ENCODE data around the gene KLC1.

Gene KLC1

GRCh38 chr14:103702497-103703432 lies 73.8 kb downstream of the KLC1 start:
- no peaks in the 10 kb centered on the region for H3K9me3 ChIP-seq (ENCODE audit: control insufficient read depth, insufficient read depth, low read length)
- peaks cover 47% of the 10 kb centered on the region for H3K36me3 ChIP-seq (ENCODE audit: control insufficient read depth, insufficient read depth, low read length)
- DNase-seq (ENCODE audit: low read depth, low spot score): no peak
- no CpG with 5 or more reads among the region's 29 CpGs for WGBS (ENCODE audit: insufficient coverage, insufficient read length)
- no peaks in the 10 kb centered on the region; the same call in 1 of the 2 replicates for H3K4me1 ChIP-seq (ENCODE audit: control insufficient read depth, insufficient read depth, low read length)
- no peak overlapping the region for H3K27ac ChIP-seq (ENCODE audit: low read length)
- no peaks in the 10 kb centered on the region for H3K27me3 ChIP-seq (ENCODE audit: control insufficient read depth, insufficient read depth, low read length)
- no peak overlapping the region for H3K4me3 ChIP-seq (ENCODE audit: low read length)

- no peak overlapping the region for H3K27ac ChIP-seq (ENCODE audit: low read length)
- H3K9me3 ChIP-seq (ENCODE audit: control insufficient read depth, insufficient read depth, low read length): no peaks in the 10 kb centered on the region
- DNase-seq (ENCODE audit: low read depth, low spot score): no peak
- peaks cover 49% of the 10 kb centered on the region for H3K36me3 ChIP-seq (ENCODE audit: control insufficient read depth, insufficient read depth, low read length)
- WGBS (ENCODE audit: insufficient coverage, insufficient read length): no CpG with 5 or more reads among the region's 24 CpGs
- H3K27me3 ChIP-seq (ENCODE audit: control insufficient read depth, insufficient read depth, low read length): no peaks in the 10 kb centered on the region
- H3K4me1 ChIP-seq (ENCODE audit: control insufficient read depth, insufficient read depth, low read length): no peaks in the 10 kb centered on the region; the same call in 1 of the 2 replicates
- H3K4me3 ChIP-seq (ENCODE audit: low read length): no peak overlapping the region
These were observed 74.7 kb downstream of the KLC1 start for GRCh38 chr14:103703433-103704385.

DNA sequence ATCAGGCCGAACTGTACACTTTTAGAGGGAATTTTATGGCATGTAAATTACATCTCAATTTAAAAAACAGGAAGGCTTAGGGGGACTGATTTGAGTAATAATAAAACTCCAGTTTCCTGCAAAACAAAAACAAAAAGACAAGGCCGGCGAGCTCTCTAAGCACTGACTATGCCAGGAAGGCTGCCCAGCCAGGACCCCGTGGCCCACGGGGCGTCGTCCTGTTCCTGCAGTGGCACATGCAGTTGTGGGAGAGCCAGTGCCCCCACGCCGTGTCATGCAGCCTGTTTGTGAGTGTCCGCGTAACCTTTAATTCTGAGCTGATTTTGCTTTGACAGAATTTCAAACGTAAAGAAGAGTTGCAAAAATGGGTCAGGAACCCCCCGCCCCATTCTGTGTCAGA lies 75.7 kb downstream of the KLC1 start:
- Histone ChIP-seq H3K27me3 (ENCODE audit: control insufficient read depth, insufficient read depth, low read length) (no peaks in the 10 kb centered on the region), H3K4me1 (ENCODE audit: control insufficient read depth, insufficient read depth, low read length) (no peaks in the 10 kb centered on the region; the same call in 1 of the 2 replicates), H3K9me3 (ENCODE audit: control insufficient read depth, insufficient read depth, low read length) (no peaks in the 10 kb centered on the region), H3K4me3 (ENCODE audit: low read length) (no peak overlapping the region), H3K27ac (ENCODE audit: low read length) (no peak overlapping the region), H3K36me3 (ENCODE audit: control insufficient read depth, insufficient read depth, low read length) (peaks cover 50% of the 10 kb centered on the region)
- no peak for DNase-seq (ENCODE audit: low read depth, low spot score)
- WGBS (ENCODE audit: insufficient coverage, insufficient read length): no CpG with 5 or more reads among the region's 13 CpGs

- Histone ChIP-seq H3K27ac (ENCODE audit: low read length) (no peak overlapping the region), H3K4me1 (ENCODE audit: control insufficient read depth, insufficient read depth, low read length) (no peaks in the 10 kb centered on the region; the same call in 1 of the 2 replicates), H3K4me3 (ENCODE audit: low read length) (no peak overlapping the region), H3K9me3 (ENCODE audit: control insufficient read depth, insufficient read depth, low read length) (no peaks in the 10 kb centered on the region), H3K27me3 (ENCODE audit: control insufficient read depth, insufficient read depth, low read length) (no peaks in the 10 kb centered on the region), H3K36me3 (ENCODE audit: control insufficient read depth, insufficient read depth, low read length) (peaks cover 50% of the 10 kb centered on the region)
- WGBS (ENCODE audit: insufficient coverage, insufficient read length): no CpG with 5 or more reads among the region's 15 CpGs
- no peak for DNase-seq (ENCODE audit: low read depth, low spot score)
These were observed 76.1 kb downstream of the KLC1 start for GRCh38 chr14:103705118-103705503.

DNA sequence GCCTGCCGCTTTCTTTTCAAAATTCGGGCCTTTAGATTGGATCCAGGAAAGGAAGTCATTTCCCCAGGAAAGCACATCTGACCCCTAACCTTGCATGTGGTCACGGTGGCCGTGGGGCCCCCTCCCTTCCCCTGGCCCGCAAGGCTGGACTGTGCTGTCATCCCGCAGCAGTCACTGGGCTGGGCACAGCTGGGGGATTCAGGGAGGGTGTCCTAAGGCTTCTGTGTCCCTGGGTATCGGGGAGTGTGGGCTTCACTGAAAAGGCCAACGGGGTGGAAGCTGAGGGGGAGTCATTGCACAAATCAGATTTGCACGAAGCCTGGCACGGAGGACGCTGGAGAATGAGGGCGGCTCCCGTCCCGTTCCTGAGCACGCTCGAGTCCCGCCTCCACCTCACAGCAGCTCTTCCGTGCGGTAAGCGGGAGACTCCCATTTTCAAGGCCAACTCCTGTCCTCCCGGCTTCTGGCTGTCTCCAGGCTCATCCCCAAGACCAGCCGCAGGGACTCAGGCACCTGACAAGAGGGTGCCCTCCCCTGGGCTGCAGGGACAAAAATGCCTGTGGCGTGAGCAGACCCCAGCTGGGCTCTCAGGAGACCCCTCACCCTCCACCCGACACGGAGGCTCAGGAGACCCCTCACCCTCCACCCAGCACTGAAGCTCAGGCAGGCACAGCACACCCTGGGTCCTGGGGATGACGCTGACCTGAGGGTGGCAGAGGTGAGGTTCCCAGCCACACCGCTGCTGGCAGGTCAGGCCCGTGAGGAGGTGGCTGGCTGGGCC lies 76.7 kb downstream of the KLC1 start:
- DNase-seq (ENCODE audit: low read depth, low spot score): no peak
- no peaks in the 10 kb centered on the region for H3K9me3 ChIP-seq (ENCODE audit: control insufficient read depth, insufficient read depth, low read length)
- WGBS (ENCODE audit: insufficient coverage, insufficient read length): no CpG with 5 or more reads among the region's 28 CpGs
- H3K27ac ChIP-seq (ENCODE audit: low read length): no peak overlapping the region
- no peaks in the 10 kb centered on the region for H3K4me1 ChIP-seq (ENCODE audit: control insufficient read depth, insufficient read depth, low read length)
- no peak overlapping the region for H3K4me3 ChIP-seq (ENCODE audit: low read length)
- H3K36me3 ChIP-seq (ENCODE audit: control insufficient read depth, insufficient read depth, low read length): peaks cover 46% of the 10 kb centered on the region
- H3K27me3 ChIP-seq (ENCODE audit: control insufficient read depth, insufficient read depth, low read length): no peaks in the 10 kb centered on the region

GRCh38 chr14:103706551-103707328 lies 77.7 kb downstream of the KLC1 start:
- no peaks in the 10 kb centered on the region for H3K9me3 ChIP-seq (ENCODE audit: control insufficient read depth, insufficient read depth, low read length)
- peaks cover 46% of the 10 kb centered on the region for H3K36me3 ChIP-seq (ENCODE audit: control insufficient read depth, insufficient read depth, low read length)
- H3K27me3 ChIP-seq (ENCODE audit: control insufficient read depth, insufficient read depth, low read length): no peaks in the 10 kb centered on the region
- H3K27ac ChIP-seq (ENCODE audit: low read length): no peak overlapping the region
- no peak overlapping the region; the same call in 1 of the 2 replicates for H3K4me3 ChIP-seq (ENCODE audit: low read length)
- no CpG with 5 or more reads among the region's 41 CpGs for WGBS (ENCODE audit: insufficient coverage, insufficient read length)
- H3K4me1 ChIP-seq (ENCODE audit: control insufficient read depth, insufficient read depth, low read length): no peaks in the 10 kb centered on the region; the same call in 1 of the 2 replicates
- no peak for DNase-seq (ENCODE audit: low read depth, low spot score)

DNA sequence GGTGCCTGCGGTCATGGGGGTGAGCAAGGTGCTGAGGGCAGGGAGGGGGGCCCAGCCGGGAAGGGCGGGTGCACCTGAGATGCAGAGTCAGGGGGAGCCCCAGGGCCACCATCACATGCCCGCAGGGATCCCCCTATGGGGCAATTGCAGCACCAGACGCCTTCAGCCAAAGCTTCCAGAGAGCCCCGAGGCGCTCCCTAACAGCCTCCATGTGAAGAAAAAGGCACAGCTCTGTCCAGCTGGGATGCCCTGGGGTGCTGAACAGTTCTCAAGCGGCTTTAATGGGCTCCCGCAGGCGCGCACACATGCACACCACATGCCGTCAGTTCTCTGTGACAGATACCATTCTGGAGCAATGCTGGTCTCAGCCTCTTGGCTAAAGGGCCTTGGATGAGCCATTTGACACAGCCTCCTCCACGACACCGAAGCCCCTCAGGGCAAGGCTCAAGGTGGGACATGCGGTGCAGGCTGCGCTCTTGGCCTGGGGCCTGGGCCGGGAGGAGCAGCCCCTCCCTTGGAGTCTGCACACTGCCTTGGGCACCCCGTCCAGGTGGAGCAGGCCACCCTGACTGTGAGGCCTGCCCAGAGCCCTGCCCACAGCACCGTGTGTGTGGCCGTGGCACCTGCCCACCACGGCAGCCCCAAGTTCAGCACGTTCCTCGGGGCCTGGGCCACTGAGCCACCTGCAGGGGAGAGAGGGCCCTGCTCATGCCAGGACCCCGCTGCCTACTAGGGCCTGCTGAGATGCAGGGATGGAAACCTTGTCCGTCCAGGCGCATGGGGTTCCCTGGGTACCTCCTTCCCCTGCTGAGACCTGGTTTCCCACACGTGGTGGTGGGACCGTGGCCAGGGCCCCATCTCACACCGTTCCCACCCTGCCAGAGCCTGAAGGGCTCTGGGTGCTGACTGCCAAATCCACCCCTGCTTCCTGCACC lies 78.6 kb downstream of the KLC1 start:
- no peak for DNase-seq (ENCODE audit: low read depth, low spot score)
- Histone ChIP-seq H3K4me1 (ENCODE audit: control insufficient read depth, insufficient read depth, low read length) (no peaks in the 10 kb centered on the region; the same call in 1 of the 2 replicates), H3K27me3 (ENCODE audit: control insufficient read depth, insufficient read depth, low read length) (no peaks in the 10 kb centered on the region), H3K36me3 (ENCODE audit: control insufficient read depth, insufficient read depth, low read length) (peaks cover 45% of the 10 kb centered on the region), H3K4me3 (ENCODE audit: low read length) (no peak overlapping the region), H3K27ac (ENCODE audit: low read length) (no peak overlapping the region), H3K9me3 (ENCODE audit: control insufficient read depth, insufficient read depth, low read length) (no peaks in the 10 kb centered on the region)
- no CpG with 5 or more reads among the region's 29 CpGs for WGBS (ENCODE audit: insufficient coverage, insufficient read length)

DNA sequence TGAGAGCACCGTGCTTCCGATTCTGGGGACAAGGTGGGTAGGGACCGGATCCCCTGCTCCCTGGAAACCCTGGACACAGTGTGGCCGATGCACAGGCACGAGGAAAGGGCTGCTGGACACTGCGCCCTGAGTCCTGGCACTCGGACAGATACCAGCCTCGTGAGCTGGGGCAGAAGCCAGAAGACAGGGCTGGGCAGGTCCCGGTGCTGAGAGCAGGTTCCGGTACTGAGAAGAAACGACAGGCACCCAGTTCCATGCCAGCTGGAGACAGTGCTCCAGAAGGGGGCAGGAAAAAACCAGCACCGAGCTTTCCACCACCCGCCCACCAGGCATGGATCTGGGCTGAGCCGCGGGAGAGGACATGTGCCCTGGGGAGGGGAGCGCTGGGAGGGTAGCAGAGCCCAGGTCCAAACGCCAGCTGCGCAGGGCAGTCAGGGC lies 79.8 kb downstream of the KLC1 start:
- DNase-seq (ENCODE audit: low read depth, low spot score): no peak
- H3K4me1 ChIP-seq (ENCODE audit: control insufficient read depth, insufficient read depth, low read length): no peaks in the 10 kb centered on the region; the same call in 1 of the 2 replicates
- H3K4me3 ChIP-seq (ENCODE audit: low read length): no peak overlapping the region
- no peak overlapping the region for H3K27ac ChIP-seq (ENCODE audit: low read length)
- H3K36me3 ChIP-seq (ENCODE audit: control insufficient read depth, insufficient read depth, low read length): peaks cover 40% of the 10 kb centered on the region
- H3K27me3 ChIP-seq (ENCODE audit: control insufficient read depth, insufficient read depth, low read length): no peaks in the 10 kb centered on the region
- no peaks in the 10 kb centered on the region for H3K9me3 ChIP-seq (ENCODE audit: control insufficient read depth, insufficient read depth, low read length)
- no CpG with 5 or more reads among the region's 18 CpGs for WGBS (ENCODE audit: insufficient coverage, insufficient read length)

Measured in iPS DF 6.9 (cell line).